DOHH2 (cell line): ENCODE data around the gene FDXR.

Experiments used
- CTCF ChIP-seq: fragments of 200-600 bp; sonication (generic); IDR thresholded peaks from one replicate; pipeline ENCODE4 v1.5.1; 2014; ENCODE audit warnings: antibody characterized with exemption, mild to moderate bottlenecking, low read depth, low read length; ENCODE audit not compliant: poor library complexity, severe bottlenecking
- EZH2phosphoT487 ChIP-seq: fragments of 200-600 bp; sonication (generic); IDR thresholded peaks from 2 replicates; pipeline ENCODE4 v1.6.1; 2017; ENCODE audit warnings: borderline replicate concordance, mild to moderate bottlenecking, antibody characterized with exemption, low read length, moderate library complexity, mixed read lengths

- TF ChIP-seq CTCF (no peak), EZH2phosphoT487 (no peak)
Measured at GRCh38 chr17:74903671-74904070, 30.9 kb upstream of the FDXR start.
